ENCODE data around the gene PRDX5. TPM values are rescaled to one million over a fixed set of nuclear protein-coding genes. Genes with fewer than 3 reads are reported as not detected.

PRDX5 gene
- total RNA-seq (2022; extraction: Qiagen RNA extraction), result 370 to 500 TPM (median 472 TPM) in 5 replicates

DNA sequence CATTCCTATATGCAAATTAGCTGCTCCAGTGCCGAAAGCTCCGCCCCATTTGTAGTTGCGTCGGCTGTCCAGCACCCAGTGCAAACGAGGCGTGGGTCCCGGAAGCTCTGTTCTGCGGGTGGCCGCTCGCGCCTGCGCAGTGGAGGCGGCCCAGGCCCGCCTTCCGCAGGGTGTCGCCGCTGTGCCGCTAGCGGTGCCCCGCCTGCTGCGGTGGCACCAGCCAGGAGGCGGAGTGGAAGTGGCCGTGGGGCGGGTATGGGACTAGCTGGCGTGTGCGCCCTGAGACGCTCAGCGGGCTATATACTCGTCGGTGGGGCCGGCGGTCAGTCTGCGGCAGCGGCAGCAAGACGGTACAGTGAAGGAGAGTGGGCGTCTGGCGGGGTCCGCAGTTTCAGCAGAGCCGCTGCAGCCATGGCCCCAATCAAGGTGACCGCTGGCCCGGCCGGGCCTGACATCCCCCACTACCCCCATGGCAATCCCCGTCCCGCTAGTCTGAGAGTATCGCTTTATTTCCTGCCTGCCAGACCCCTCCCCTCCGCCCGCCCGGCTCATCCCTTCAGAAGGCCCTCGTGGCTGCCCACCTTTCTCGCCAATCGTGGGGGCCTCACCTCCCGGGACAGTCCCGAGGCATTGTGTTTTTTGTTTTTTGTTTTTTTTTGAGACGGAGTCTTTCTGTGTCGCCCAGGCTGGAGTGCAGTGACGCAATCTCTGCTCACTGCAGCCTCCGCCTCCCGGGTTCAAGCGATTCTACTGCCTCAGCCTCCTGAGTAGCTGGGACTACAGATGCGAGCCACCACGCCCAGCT lies at the start of gene PRDX5:
Gene PRDX5 (plus strand): TSS at position 161 of the 805 bp plus-strand sequence. CDS start 95 bp downstream, at position 256.

DNA sequence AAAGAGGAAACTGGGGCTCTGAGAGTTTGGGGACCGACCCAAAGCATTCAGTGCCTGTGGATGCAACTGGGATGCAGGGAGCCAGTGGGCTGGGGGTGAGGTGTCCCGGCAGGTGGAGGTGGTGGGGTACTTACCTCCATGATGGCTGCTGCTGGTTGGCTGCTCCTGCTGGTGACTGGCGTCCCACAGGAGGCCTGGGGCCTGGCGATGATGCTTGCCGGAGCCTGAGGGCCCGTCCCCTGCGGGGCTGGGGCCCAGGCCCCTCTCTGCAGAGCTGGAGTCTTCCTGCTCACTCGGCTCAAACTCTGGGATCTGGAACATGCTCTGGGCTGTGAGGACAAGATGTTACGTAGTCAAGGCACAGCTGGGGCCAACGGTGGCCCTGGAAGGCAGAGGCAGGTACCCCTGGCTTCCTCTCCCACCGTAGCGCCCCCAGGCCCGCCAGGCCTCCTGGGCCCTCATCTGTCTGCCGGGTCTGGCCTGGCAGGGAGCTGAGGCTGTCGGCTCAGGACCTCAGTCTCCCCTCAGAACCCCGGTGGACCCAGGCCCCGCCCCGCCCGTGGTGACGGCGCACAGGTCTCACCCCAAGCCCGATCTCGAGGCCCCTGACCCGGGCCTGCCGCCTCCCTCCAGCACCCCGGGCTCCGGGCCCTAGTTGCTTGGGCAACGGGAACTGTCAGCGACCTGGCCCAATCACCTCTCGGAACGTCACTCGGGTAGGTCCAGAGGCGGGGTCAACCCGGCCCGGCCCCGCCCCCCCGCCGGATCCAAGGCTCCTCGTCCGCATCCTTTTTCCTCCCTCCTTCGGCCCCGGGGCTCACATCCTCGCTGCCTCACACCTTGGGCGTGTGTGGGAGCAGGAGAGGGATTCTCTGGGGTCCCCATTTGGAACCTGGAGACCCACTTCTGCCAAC lies 33.6 kb upstream of the PRDX5 start, which contains the start of gene BAD:
Gene BAD (minus strand): TSS at position 618 of the 914 bp plus-strand sequence. CDS start 297 bp downstream, at position 321.

DNA sequence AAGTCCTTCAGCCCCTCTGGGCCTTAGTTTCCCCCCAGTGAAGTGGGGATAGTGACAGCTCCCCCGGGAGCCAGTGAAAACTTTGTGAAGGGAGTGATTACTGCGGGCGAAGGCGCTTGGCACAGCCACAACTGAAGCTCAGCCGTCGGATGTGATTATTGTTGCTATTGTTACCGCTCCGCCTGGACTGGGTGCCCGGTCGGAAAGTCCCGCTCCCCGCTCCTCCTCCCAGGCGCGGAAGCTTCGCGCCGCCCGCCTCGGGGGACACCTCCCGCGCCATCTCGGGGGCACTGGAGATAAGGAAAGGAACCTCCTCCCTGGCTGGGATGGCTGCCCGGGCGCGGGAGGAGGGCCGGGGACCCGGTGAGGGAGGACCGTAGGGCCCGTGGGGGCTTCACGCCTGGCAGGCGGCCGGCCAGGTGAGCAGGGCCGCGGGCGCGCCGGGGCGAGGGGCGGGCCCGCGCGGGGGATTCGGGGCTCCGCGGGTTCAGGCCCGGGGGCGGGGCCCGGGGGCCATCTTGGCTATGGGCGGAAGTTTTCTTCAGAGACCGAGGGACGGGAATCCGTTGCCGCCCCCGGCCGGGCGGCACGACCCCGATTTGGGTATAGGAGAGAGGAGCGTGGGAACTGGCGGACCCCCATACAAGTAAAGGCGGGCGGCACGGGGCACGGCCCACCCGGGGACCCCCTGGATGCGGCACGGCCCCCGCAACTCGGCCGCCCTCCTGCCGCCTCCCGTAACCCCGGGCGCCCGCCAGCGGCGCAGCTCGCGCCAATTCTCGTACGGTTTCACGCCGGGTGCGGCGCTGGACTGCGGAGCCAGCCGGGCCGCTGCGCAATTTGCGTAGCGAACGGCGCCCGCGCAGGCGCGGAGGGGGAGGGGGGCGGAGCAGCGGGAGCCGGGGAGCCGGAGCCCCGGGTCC lies 32.7 kb upstream of the PRDX5 start, which contains the start of gene GPR137:
Gene GPR137 (plus strand): TSS at position 887 of the 923 bp plus-strand sequence. CDS start 677 bp downstream, outside the sequence.

DNA sequence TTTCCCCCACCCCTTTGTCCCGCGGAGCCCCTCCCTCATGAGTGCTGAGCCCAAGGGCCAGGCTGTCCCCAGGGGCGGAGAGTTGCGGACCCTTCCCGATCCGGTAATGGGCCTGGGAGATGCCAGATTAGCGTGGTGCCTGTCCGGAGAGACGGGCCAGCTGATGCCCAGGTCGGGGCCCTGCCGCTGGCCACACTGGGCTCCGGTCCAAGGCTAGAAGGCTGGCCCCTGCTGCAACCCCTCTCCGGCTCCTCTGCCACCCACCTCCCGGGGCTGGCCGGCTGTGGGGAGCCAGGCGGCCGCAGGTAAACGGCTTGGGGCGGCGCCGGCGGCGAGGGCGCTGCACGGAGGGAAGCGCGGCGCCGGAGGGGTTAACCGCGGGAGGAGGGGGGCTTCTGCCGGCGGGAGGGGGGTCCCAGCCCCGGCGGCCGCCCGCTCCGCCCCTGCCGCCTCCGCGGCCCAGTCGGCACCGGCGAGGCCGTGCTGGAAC lies 26.6 kb upstream of the PRDX5 start, which contains the start of gene KCNK4:
Gene KCNK4 (plus strand): TSS at position 41 of the 490 bp plus-strand sequence. CDS start 1,717 bp downstream, outside the sequence.

DNA sequence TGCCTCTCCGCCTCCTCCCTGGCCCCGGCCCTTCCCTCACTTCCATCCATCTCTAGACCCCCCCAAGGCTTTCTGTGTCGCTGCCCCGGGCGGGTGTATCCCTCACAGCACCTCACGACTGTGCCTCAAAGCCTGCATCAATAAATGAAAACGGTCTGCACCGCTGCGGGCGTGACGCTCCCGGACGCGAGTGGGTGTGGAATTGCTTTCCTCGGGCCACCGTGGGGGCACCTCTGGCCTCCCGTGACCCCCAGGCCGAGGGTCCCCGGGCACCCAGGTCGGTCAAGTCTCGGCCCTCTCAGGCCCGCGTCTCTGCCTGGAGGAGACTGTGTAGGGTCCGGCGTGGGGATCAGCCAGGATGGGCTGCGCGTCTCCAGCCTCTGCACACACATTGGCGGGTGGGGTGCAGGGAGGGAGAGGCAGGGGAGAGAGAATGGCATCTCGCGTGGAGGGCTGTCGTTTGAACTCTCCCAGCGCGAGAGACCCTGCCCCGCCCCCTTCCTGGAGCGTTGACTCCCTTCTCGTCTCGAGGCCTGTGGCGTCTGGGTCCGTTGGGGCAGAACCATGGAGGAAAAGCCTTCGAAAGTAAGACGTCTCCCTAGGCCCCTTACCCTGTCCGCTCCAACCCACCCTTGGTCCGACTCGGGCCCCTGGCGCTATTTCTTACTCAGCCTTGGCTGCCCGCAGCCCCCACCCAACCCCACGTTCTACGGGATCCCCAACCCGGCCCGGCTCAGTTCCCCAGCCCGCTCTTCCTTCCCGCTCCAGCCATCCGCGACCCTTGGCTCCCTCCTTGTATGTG lies 17.9 kb upstream of the PRDX5 start, which contains the start of gene CATSPERZ:
Gene CATSPERZ (plus strand): TSS at position 512 of the 802 bp plus-strand sequence. CDS start 53 bp downstream, at position 565.

DNA sequence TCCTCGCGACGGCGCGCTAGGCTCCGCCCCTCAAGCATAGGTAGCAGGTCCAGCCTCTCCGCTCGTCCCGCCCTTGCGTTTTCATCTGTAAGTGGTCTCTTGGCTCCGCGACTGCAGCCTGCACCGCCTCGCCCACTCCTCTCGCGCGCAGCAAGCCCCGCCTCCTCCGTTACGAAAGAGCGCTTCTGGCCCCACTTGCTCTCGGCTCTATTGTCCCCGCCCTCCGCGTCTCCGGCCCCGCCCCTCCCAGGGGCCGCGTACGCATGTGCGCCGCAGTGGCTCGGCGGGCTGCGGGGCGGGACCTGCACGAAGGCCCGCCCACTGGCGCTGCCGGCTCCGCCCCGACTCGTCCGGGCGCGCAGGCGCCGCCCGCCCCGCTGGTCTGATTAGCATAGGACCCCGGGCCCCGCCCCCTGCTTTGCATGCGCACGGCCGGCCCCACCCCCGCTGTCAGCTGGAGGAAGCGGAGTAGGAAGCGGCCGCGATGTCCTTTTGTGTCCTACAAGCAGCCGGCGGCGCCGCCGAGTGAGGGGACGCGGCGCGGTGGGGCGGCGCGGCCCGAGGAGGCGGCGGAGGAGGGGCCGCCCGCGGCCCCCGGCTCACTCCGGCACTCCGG lies 12.7 kb upstream of the PRDX5 start, which contains the start of gene ESRRA:
Gene ESRRA (plus strand): TSS at position 450 of the 616 bp plus-strand sequence. CDS start 1,656 bp downstream, outside the sequence.

DNA sequence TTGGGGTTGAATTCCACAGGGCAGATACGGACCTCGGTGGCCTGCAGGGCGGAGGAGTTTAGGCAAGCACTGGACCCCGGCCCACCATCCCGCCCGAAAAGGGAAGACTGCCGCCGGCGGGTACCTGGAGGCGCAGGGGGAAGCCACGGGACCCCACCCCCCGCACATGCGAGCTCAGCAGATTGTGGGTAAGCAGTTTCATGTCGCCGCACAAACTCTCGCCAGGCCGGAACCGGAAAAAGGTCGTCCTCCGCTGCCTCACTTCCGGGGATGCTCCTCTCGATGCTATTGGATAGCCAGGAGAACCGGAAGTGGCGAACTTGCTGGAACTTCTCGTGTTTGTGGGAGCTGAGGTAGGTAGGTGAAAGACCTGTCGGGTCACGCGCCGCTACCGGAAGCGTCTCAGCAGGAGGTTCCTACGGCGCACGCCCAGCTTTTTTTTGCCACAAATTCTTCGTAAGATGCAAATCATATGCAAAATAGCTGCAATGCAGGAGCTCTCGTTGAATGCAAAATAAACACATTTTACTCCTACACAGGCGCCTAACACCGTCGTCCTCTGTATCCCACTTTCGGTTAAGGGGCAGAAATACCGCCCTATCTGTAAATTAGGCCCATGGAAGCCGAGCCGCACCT lies 478 bp upstream of the PRDX5 start, which contains the start of gene TRMT112:
Gene TRMT112 (minus strand): TSS at position 235 of the 636 bp plus-strand sequence. CDS start 33 bp downstream, at position 202.

DNA sequence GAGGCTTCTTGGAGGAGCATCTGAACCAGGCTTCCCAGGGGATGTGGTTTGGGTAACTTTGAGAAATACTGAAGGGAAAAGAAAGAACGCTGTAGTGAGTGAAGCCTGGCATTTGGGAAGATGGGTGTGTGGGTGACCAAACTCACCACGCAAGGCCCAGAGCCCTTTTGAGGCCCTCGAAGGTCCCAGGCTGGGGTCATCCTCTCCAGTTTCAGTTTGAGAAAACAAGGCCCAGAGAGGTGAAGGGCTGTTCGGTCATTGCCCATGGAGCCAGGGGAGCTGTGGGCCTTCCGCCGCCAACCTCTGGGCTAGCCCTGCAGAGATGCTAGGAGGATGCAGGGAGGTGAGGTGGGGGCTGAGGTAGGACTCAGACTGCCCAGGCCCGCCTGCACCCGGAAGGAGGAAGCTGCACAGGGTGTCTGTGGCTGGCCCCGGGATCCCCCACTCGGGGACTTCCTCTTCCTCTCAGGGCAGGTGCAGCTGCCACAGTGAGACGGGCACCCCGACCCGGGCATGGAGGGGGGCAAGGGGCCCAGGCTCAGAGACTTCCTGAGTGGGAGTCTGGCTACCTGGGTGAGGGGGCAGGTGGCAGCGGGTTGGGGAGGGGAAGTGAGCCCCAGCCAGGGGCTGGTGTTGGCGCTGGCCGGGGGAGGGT lies 22.0 kb downstream of the PRDX5 start, which contains the start of gene CCDC88B:
Gene CCDC88B (plus strand): TSS at position 451 of the 655 bp plus-strand sequence. CDS start 63 bp downstream, at position 514.

DNA sequence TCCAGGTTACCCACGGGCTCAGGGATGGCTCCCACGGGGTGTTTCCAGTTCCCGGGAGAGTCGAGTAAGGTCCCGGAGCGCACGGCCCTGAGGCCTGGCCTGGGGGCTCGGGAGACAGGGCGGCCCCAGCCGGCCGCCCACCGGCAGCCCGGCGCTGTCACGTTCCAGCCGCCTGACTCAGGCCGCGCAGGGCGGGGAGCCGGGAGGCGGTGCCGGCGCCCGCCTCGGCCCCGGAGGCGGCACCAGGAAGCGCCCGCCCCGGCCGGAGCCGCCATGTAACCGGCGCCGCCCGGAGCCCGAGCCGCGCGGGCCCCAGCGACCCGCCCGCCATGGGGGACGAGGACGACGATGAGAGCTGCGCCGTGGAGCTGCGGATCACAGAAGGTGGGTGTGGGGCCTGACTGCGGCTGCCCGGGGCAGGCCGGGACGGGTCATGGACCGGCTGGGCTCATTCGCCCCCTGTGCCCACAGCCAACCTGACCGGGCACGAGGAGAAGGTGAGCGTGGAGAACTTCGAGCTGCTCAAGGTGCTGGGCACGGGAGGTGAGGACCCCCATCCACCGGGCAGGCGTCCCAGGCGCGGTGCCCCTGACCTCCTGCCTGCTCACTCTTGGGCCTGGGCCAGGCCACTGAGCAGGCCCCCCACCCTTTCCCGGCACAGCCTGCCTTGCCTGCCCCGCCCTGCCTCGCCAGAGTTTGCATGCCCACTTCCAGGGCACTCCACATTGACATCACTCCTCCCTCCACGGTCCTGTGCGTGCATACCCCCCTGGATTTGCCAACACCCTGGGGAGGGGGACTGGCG lies 41.2 kb downstream of the PRDX5 start, which contains the start of gene RPS6KA4:
Gene RPS6KA4 (plus strand): TSS at position 256 of the 805 bp plus-strand sequence. CDS start 74 bp downstream, at position 330.

Other genes with a start within 250 kb of the PRDX5 start
- 8.9 to 15.3 TPM (median 13.1 TPM) in 5 replicates for gene MACROD1, start 152.0 kb upstream of the PRDX5 start, total RNA-seq (2022; extraction: Qiagen RNA extraction)
- 213 to 262 TPM (median 229 TPM) in 5 replicates for gene STIP1, start 131.9 kb upstream of the PRDX5 start, total RNA-seq (2022; extraction: Qiagen RNA extraction)
- gene FERMT3, start 111.4 kb upstream of the PRDX5 start, total RNA-seq (2022; extraction: Qiagen RNA extraction), result 0.85 to 3.0 TPM (median 1.3 TPM) in 5 replicates
- 15.6 to 26.8 TPM (median 25.0 TPM) in 5 replicates for gene TRPT1, start 91.9 kb upstream of the PRDX5 start, total RNA-seq (2022; extraction: Qiagen RNA extraction)
- 31.4 to 40.3 TPM (median 38.4 TPM) in 5 replicates for gene NUDT22, start 91.8 kb upstream of the PRDX5 start, total RNA-seq (2022; extraction: Qiagen RNA extraction)
- gene DNAJC4, start 87.6 kb upstream of the PRDX5 start, total RNA-seq (2022; extraction: Qiagen RNA extraction), result 17.5 to 23.5 TPM (median 21.8 TPM) in 5 replicates
- 32.0 to 52.7 TPM (median 48.0 TPM) in 5 replicates for gene VEGFB, start 83.5 kb upstream of the PRDX5 start, total RNA-seq (2022; extraction: Qiagen RNA extraction)
- 125 to 146 TPM (median 138 TPM) in 5 replicates for gene FKBP2, start 77.0 kb upstream of the PRDX5 start, total RNA-seq (2022; extraction: Qiagen RNA extraction)
- 208 to 384 TPM (median 359 TPM) in 5 replicates for gene PPP1R14B, start 71.2 kb upstream of the PRDX5 start, total RNA-seq (2022; extraction: Qiagen RNA extraction)
- 17.0 to 23.5 TPM (median 19.6 TPM) in 5 replicates for gene PLCB3, start 66.6 kb upstream of the PRDX5 start, total RNA-seq (2022; extraction: Qiagen RNA extraction)
- 72.5 to 96.8 TPM (median 92.7 TPM) in 5 replicates for gene BAD, start 33.5 kb upstream of the PRDX5 start, total RNA-seq (2022; extraction: Qiagen RNA extraction)
- gene GPR137, start 32.3 kb upstream of the PRDX5 start, total RNA-seq (2022; extraction: Qiagen RNA extraction), result 32.9 to 50.2 TPM (median 46.3 TPM) in 5 replicates
- 0.07 to 0.14 TPM in 2 of 5 replicates, not detected in the others for gene KCNK4, start 26.8 kb upstream of the PRDX5 start, total RNA-seq (2022; extraction: Qiagen RNA extraction)
- 2.2 to 3.2 TPM (median 2.6 TPM) in 5 replicates for gene CATSPERZ, start 17.8 kb upstream of the PRDX5 start, total RNA-seq (2022; extraction: Qiagen RNA extraction)
- gene ESRRA, start 12.6 kb upstream of the PRDX5 start, total RNA-seq (2022; extraction: Qiagen RNA extraction), result 38.1 to 59.3 TPM (median 55.6 TPM) in 5 replicates
- gene TRMT112, start 562 bp upstream of the PRDX5 start, total RNA-seq (2022; extraction: Qiagen RNA extraction), result 377 to 453 TPM (median 410 TPM) in 5 replicates
- gene CCDC88B, start 22.1 kb downstream of the PRDX5 start, total RNA-seq (2022; extraction: Qiagen RNA extraction), result 8.6 to 10.5 TPM (median 10.2 TPM) in 5 replicates
- 50.3 to 66.1 TPM (median 60.0 TPM) in 5 replicates for gene RPS6KA4, start 41.0 kb downstream of the PRDX5 start, total RNA-seq (2022; extraction: Qiagen RNA extraction)
- gene SLC22A11, start 237.8 kb downstream of the PRDX5 start, total RNA-seq (2022; extraction: Qiagen RNA extraction), result 0.09 to 0.10 TPM in 2 of 5 replicates, not detected in the others